Osteoblast (primary cell): ENCODE measurements around the gene MASP1. TPM values are rescaled to one million over a fixed set of nuclear protein-coding genes. Genes with fewer than 3 reads are reported as not detected.

Experiments used
- DNase-seq: peaks from one replicate; pipeline ENCODE4 v3.0.0; 2011; ENCODE audit warnings: low spot score, mixed read lengths; ENCODE audit not compliant: insufficient read length; ENCODE audit errors: missing footprints
- H2AFZ ChIP-seq: 2 replicates; pipeline ENCODE4 v1.6.0; 2011; ENCODE audit warnings: mild to moderate bottlenecking, low read length
- H3K27ac ChIP-seq: 2 replicates; pipeline ENCODE4 v1.5.1; 2011; ENCODE audit warnings: mild to moderate bottlenecking, low read depth, low read length, moderate library complexity
- H3K27me3 ChIP-seq: 2 replicates; pipeline ENCODE4 v1.6.0; 2012; ENCODE audit warnings: mild to moderate bottlenecking, control low read depth, inconsistent platforms, low read length, moderate library complexity; ENCODE audit not compliant: insufficient read depth
- H3K36me3 ChIP-seq: 2 replicates; pipeline ENCODE4 v1.5.1; 2011; ENCODE audit warnings: mild to moderate bottlenecking, low read length, control low read depth, moderate library complexity; ENCODE audit not compliant: insufficient read depth
- H3K4me1 ChIP-seq: 2 replicates; pipeline ENCODE4 v1.5.1; 2011; ENCODE audit warnings: mild to moderate bottlenecking, low read length, control low read depth, moderate library complexity; ENCODE audit not compliant: insufficient read depth
- H3K4me2 ChIP-seq: 2 replicates; pipeline ENCODE4 v1.6.0; 2011; ENCODE audit warnings: mild to moderate bottlenecking, low read length; ENCODE audit not compliant: insufficient read depth
- H3K4me3 ChIP-seq: fragments of 200-600 bp; sonication (generic); 3 replicates; pipeline ENCODE4 v1.5.1; 2012; ENCODE audit warnings: mild to moderate bottlenecking, low read length, inconsistent platforms; ENCODE audit not compliant: insufficient read depth
- H3K79me2 ChIP-seq: 2 replicates; pipeline ENCODE4 v1.6.0; 2012; ENCODE audit warnings: mild to moderate bottlenecking, low read length, control low read depth, inconsistent platforms; ENCODE audit not compliant: insufficient read depth
- H3K9me3 ChIP-seq: 2 replicates; pipeline ENCODE4 v1.5.1; 2011; ENCODE audit warnings: low read depth, low read length, control low read depth
- H4K20me1 ChIP-seq: 2 replicates; pipeline ENCODE4 v1.6.0; 2012; ENCODE audit warnings: mild to moderate bottlenecking, low read length, control low read depth; ENCODE audit not compliant: insufficient read depth
- CTCF ChIP-seq: IDR thresholded peaks from 2 replicates; pipeline ENCODE4 v1.5.1; 2011; ENCODE audit warnings: mild to moderate bottlenecking, low read depth, low read length, moderate library complexity; ENCODE audit errors: extremely low read depth
- total RNA-seq: library from RNA; depleted of rRNA; stranded (reverse); fragments of >200 nt; gene quantifications from 2 replicates; pipeline ENCODE4 v1.2.3, GENCODE V29; 2012

Gene MASP1
- total RNA-seq, 1 donor: 1.4 TPM

- peaks cover 8% of the 10 kb centered on the region for H3K4me1 ChIP-seq
- no peaks in the 10 kb centered on the region for H3K36me3 ChIP-seq
- no peaks in the 10 kb centered on the region for H4K20me1 ChIP-seq
- no peak overlapping the region for H3K4me3 ChIP-seq
- no peaks in the 10 kb centered on the region for H3K9me3 ChIP-seq
- DNase-seq: no peak
- peaks cover 11% of the 10 kb centered on the region for H3K27me3 ChIP-seq
- no peak overlapping the region for H3K27ac ChIP-seq
- H3K4me2 ChIP-seq: no peak overlapping the region
- no peak for TF ChIP-seq CTCF
- H2AFZ ChIP-seq: no peak overlapping the region
- H3K79me2 ChIP-seq: no peaks in the 10 kb centered on the region
Measured at GRCh38 chr3:187315872-187316271, 24.3 kb upstream of the MASP1 start.

GRCh38 chr3:187314176-187314575, 22.6 kb upstream of the MASP1 start:
- Histone ChIP-seq H2AFZ (no peak overlapping the region), H4K20me1 (no peaks in the 10 kb centered on the region), H3K36me3 (no peaks in the 10 kb centered on the region), H3K27ac (no peak overlapping the region), H3K4me3 (no peak overlapping the region), H3K79me2 (no peaks in the 10 kb centered on the region), H3K9me3 (no peaks in the 10 kb centered on the region), H3K4me1 (peaks cover 4% of the 10 kb centered on the region), H3K27me3 (peaks cover 11% of the 10 kb centered on the region), H3K4me2 (no peak overlapping the region)
- DNase-seq: no peak
- no peak for TF ChIP-seq CTCF

- Histone ChIP-seq H3K27me3 (peaks cover 8% of the 10 kb centered on the region), H3K9me3 (no peaks in the 10 kb centered on the region), H3K4me3 (no peak overlapping the region), H3K27ac (no peak overlapping the region), H3K4me1 (no peaks in the 10 kb centered on the region), H3K4me2 (no peak overlapping the region), H4K20me1 (no peaks in the 10 kb centered on the region), H2AFZ (no peak overlapping the region), H3K36me3 (no peaks in the 10 kb centered on the region), H3K79me2 (no peaks in the 10 kb centered on the region)
- no peak for DNase-seq
- TF ChIP-seq CTCF: no peak
Measured at GRCh38 chr3:187310954-187311470, 19.5 kb upstream of the MASP1 start.

GRCh38 chr3:187310226-187310625, 18.7 kb upstream of the MASP1 start:
- Histone ChIP-seq H3K4me1 (no peaks in the 10 kb centered on the region), H3K4me3 (no peak overlapping the region), H4K20me1 (no peaks in the 10 kb centered on the region), H3K27ac (no peak overlapping the region), H3K27me3 (peaks cover 8% of the 10 kb centered on the region), H2AFZ (no peak overlapping the region), H3K36me3 (no peaks in the 10 kb centered on the region), H3K79me2 (no peaks in the 10 kb centered on the region), H3K9me3 (no peaks in the 10 kb centered on the region), H3K4me2 (no peak overlapping the region)
- DNase-seq: no peak
- TF ChIP-seq CTCF: no peak
